NCI-H1092 (cell line): ENCODE data around the gene DRD3.

ENCODE experiments used
- DNase-seq: peaks from one replicate; lab custom pipeline; 2025; lab: John Stamatoyannopoulos, UW

DRD3 gene

DNA sequence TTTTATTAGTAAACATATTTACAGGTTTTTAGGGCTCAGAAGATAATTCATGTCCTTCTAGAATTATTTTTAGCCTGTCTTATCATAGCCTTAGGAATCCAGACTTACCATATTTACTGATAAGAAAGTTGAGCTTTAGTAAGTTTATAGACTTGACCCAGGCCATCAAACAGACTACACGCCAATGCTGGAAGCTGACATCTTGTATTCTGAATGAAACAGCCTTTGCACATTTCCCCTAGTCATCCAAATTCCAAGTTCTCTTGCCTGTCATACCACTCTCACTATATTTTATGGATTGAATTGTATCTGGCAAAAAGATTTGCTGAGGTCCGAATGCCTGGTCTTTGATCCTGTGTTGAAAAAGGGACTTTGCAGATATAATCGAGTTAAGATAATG, 58.6 kb downstream of the DRD3 start:
- no peak for DNase-seq

DNA sequence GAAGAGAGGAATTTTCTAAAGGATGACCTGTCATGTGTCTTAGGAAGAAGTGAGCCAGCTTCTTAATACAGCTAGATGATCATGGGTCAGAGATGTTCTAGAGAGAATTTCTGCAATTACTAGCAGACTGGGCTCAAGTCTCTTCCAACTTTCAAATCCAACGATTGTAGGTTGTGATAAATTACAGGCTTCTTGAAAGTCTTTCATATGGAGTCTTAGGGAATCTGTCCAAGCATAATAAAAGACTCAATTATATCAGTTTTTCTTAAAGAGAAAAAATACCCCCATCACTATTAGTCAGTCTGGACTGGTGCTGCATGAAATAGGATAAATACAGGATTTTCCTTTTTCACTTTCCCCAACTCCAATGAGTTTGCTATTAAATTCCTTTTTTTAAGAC, 59.1 kb downstream of the DRD3 start:
- no peak for DNase-seq

DNA sequence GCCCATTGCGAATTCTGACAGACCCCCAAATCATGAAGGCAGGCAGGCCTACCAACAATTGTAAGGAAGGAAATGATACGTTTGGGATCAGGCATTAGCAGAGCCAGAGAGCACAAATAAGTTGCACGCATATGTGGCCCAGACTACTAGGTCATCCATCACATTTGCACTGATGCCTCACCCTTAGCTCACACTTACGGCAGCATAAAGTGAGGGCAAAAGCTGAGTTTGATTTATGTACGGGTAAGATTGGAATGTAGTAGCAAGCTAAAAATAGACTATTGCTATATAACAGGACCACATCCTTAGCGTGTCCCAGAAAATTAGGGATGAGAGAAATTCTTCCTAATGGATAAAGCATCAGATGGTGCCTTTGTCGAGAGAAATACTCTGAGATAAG, 63.7 kb downstream of the DRD3 start:
- DNase-seq: no peak

DNA sequence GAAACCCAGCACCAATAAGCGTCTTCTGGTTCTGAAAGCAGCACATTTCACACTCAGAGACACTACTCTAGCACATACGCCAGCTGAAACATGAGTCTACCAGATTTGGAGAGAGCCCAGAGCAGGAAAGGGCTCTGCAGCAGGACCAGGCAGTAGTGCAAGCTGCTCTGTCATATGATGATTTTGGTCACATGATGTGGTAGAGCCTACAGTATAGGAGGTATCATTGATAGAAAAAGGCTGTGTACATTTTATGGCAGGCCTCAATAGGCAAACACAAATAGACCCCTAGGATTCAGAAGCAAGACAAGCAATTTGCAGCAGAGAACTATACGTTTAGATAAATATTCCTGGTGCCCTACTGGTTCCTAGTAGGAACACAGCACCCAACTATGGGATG, 64.1 kb downstream of the DRD3 start:
- no peak for DNase-seq

DNA sequence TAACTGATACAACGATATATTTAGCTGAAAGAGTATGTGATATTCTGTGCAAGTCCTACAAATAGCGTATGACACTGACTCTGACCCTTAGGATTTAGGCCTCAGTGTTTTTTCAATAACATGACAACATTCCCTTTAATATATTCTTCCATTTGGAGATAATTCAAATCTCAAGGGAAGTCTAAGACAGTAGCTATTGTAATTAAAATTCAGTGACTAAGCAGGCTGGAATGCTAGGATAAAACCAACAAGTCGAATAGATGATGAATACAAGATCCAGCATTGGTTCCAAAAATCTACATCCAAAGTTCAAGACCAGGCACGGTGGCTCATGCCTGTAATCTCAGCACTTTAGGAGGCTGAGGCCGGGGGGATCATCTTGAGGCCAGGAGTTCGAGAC, 66.2 kb downstream of the DRD3 start:
- no peak for DNase-seq

DNA sequence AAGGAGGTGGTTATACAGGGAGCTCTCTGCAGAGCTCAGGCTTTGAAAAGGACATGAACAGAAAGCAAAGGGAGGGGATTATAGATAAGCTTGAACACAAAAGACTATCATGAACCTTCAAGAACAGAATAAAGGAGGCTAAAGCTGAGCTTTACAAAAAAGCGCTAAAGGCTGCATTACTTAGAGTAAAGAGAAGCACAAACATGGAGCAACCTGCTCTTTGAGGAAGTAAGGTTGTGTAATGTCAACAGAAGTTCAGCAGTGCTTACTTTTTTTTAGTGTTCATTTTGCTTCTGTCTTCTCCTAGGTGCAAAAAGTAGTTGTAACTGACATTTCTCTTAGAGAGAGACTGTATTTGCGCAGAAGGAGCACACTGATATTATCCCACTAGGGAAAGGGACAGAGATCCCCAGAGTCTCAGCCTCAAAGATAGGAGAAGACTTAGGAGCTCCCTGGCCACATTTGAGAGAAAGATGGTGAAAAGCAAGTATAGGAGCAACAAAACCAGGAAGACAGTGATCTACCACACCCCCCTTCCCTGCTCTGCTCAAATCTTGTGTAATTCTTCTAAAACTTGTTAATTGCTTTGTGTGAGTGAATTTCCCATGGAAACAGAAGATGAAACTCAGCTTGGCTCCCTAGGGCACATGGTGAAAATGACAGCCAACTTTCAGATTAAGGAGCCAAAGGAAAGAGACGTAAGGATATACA, 67.6 kb downstream of the DRD3 start:
- no peak for DNase-seq

DNA sequence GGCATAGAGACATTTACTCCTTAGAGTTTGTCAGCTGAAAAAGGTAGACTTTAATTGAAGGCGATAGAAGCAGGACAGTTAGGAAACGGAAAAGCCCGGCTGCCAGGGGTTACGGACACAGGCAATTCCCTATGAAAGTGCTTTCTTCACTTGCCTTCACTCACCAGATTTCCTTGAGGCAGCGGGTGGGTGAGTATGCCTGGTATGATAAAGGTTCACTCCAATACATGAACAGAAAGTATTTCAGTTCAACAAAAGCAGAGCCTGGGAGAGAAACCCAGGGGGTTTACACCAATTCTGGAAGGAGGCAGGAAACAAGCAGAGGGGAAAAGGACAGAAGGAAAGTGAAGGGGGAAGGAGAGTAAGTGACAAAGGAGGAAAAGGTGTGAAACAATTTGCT, 68.4 kb downstream of the DRD3 start:
- DNase-seq: no peak

DNA sequence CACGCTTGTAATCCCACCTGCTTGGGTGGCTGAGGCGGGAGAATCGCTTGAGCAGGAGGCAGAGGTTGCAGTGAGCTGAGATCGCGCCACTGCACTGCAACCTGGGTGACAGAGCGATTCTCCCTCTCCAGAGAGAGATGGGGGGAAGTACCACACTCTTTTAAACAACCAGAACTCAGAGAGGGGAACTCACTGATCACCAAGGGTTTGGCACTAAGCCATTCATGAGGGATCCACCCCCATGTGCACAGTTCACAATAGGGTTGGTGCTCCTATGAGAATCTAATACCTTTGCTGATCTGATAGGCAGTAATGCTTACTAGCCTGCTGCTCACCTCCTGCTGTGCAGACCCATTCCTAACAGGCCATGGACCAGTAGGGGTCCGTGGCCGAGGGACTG, 70.7 kb downstream of the DRD3 start:
- DNase-seq: no peak

DNA sequence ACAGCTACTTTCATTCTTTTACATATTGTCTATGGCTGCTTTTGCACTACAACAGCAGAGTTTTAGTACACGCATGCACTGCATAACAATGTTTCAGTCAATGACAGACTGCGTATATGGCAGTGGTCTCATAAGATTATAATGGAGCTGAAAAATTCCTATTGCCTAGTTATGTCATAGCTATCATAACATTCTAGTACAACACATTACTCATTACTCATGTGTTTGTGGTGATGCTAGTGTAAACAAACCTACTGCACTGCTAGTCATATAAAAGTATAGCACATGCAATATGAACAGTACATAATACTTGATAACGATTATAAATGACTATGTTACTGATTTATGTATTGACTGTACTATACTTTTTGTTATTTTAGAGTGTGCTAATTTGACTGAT, 74.4 kb downstream of the DRD3 start:
- DNase-seq: no peak

DNA sequence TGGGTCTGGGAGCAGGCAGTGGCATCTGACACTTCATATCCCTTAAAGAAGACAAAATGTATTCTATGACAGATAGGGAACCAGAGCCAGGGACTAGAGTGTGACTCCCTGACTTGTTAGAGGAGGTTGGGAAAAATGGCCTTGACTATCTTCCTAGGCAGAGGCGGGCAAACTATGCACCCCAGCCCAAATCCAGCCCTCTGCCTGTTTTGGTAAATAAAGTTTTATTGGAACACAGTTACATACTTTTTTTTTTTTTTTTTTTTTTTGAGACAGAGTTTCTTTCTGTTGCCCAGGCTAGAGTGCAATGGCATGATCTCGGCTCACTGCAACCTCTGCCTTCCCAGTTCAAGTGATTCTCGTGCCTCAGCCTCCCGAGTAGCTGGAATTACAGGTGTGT, 75.0 kb downstream of the DRD3 start:
- no peak for DNase-seq

DNA sequence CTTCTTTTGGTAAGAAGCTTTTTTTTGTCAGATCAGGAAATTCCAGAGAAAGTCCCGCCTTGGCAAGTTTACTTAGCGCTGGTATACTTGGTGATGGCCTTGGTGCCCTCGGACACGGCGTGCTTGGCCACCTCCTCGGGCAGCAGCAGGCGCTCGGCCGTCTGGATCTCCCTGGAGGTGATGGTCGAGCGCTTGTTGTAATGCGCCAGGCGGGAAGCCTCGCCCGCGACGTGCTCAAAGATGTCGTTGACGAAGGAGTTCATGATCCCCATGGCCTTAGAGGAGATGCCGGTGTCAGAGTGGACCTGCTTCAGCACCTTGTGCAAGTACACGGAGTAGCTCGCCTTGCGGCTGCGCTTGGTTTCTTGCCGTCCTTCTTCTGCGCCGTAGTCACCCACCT, 75.7 kb downstream of the DRD3 start:
- DNase-seq: no peak

DNA sequence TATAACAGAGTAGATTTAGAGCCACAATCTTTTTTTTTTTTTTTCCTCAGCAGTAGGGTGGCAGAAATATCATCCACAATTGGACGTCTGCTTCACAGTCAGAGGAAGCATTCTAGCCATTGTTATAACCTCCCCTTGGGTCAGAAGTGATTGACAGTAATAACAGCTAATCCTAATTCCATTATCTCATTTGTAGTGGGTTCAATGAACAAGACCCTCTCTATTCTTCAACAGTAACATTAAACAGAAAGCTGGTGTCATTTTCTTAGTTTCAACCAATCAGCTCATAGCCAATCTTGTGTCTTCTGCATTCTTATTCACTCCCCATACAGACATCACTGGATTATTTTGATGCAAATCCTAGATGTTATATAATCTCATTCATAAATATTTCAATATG, 77.8 kb downstream of the DRD3 start:
- no peak for DNase-seq

DNA sequence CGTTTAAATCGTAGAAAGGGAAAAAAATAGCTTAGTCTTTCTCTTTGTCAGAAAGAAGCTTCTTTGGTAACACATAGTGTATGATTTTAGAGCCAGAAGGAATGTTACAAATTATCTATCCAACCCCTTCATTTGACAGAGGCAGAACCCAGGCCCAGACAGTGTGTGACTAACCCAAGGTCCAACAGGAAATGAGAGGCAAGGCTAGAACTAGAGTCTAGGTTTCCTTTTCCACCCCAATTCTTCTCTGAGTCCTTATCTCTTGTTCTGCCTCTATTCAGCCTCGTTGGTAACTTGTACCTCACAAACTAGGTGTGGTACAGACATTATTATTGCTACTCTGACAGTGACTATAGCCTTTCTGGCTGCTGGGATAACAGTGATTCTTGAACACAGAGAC, 83.1 kb downstream of the DRD3 start:
- no peak for DNase-seq

DNA sequence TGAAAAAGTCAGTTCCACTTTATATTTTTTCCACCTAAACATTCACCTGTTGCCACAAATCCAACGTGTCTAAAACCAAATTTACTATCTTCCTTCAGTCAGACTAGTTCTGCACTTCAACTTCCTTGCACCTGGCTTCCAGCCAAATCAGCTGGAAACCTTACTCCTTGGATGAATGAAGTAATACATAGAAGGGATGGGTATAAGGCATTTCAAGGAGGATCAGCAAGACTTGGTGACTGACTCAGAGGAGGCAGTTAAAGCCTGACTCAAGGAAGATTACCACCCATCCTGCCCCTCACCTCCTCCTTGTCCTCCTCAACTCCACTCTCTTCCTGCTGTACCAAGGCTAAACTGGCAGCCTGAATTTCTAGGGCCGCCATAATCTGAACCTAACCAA, 85.3 kb downstream of the DRD3 start:
- DNase-seq: no peak

DNA sequence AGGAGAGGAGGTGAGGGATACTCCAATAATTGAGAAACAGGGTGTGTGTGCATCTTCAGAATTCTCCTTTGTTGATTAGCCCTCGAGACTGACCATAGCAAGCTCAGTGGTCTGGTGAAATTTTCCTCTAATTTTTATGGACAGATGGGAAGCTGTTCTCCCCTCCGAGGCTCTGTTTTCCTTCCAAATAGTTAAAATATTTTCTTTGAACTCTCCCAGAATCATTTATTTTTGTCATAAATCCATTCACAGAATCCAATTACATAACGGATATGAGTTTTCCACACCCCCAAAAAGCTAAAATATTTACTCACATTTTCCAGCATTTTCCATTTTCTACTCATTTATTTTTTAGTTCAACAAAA, 85.9 kb downstream of the DRD3 start:
- DNase-seq: no peak

DNA sequence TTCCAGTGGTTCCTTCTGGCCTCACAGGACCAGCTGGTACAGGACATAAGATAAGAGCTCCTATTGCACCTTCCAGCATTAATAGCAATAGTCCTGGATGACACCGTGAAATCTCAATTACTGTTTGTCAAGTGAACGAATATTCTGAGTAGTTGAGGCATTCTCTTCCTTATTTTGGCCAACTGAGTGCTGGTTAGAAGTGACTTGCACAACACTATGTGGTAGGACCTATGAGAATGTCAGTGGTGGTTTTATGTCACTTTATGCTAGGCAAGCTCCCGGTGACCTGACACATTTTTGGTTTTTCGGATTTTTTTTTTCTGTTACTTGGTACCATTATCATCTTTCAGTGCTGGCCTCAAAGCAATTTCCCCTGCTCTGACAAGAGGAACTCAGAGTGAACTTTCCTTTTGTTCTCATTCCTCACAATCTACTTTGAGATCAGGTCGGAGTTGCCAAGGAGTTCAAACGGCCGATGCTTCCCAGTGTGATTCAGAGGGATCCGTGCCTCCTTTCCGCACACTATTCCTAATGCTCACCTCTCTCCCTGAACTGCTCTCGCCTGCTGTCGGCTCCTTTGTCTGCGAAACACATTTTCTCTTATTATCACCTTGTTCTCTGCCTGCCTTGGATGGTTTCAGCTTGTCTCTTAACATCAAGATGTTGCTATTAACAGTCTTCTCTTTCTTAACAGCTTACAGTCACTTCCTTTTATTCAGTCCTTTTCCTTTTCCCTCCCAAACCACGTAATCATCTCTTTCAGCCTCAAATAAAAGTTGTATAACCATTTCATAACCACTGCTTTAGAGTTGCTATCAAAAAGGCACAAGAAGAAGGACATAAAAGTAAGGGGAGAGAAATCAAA, 86.5 kb downstream of the DRD3 start:
- DNase-seq: no peak

DNA sequence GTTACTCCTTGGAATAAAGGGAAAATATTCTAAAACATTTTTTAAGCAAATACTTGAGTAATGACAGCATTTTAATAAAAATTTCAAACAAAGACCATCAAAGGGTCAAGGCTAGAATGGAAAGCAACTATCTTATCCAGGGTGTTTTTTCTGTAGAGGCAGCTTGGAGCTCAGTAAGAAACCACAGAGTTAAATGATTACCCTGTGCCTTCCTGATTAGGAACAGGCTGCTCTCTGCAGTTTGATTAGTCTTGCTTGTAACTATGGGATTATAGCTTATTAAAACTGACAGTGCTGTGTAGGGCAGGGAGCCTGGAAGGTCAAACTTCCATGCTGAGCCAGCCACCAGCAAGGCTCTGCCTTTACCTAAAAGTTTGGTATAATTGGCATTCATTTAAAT, 89.2 kb downstream of the DRD3 start:
- no peak for DNase-seq

DNA sequence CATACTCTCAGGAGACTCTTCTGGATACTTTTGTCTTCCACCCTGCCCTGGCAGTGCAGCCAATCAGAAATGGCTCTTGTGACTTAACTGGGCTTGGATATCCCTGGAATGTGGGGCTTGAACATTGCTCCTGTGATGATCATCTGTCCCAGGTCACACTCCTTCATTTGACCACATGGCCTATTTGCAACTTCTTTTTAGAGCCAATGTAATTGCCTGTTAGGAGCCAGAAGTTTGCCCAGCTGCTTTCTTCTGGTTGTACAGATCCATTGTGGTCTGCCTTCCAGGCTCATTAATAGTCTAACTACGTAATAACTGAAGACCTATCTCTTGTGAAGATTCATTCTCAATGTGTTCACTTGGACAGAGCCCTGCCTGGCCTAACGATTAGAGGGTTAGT, 92.5 kb downstream of the DRD3 start:
- no peak for DNase-seq

DNA sequence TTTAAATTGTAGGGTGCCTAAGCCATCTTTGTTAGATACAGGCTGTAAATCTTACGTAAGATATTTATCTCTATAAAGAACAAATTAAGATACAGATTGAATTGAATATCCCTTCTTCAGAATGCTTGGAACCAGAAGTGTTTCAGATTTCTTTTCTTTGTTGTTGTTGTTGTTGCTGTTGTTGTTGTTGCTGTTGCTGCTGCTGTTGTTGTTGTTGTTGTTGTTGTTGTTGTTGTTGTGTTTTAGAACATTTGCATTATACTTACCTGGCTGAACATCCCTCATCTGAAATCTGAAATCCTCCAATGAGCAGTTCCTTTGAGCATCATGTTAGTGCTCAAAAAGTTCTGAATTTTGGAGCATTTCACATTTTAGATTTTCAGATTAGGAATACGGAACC, 95.7 kb downstream of the DRD3 start:
- DNase-seq: no peak

DNA sequence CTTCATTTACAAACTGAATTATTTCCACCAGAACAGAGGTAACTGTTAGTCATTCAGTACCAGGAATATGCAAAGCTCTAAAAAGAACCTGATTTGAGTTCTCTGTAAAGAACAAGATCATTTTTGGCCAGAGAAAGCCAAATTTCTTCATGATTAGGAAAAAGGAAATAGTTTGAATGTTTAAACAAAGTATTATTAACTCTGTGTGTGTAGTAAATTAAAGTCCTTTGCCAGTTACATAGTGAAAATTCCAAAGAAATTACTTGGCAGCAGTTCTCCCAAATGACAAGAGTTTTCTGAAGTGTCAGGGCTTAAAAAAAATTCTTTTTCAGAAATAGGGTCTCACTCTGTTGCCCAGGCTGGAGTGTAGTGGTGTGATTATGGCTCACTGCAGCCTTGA, 97.8 kb downstream of the DRD3 start:
- DNase-seq: no peak

DNA sequence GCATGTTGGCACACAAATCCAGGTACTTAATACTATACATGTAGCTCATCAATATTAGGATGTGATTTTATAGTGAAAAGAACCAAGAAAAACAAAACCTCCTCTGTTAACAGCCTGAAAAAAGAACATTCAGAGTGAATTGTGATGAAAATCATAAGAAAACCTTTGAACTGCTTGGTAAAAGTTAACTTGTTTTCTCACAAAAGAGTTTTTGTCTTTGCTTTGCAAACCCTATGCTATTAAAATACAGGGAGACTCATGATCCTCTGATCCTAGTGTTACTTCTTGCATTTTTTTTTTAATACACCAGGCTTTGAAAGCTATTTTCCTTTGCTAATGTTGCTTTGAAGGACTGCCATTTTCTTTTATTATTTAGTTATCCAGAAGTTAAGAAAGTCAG, 98.7 kb downstream of the DRD3 start:
- DNase-seq: no peak

DNA sequence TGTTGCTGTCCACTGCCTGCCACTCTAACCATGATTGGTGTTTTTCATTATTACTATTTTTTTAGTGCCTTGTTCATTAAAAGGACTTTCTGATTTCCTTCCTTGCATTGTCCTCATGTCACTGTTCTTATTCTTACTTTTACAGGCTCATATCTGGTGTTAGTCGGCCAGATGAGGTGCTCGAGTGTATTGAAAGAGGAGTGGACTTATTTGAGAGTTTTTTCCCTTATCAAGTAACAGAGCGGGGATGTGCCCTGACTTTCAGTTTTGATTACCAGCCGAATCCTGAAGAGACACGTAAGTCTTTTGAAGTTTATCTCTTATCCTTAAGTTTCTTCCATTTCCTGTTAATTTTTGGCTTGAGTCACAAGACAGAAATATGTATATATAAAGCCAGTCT, 99.1 kb downstream of the DRD3 start:
- no peak for DNase-seq

DNA sequence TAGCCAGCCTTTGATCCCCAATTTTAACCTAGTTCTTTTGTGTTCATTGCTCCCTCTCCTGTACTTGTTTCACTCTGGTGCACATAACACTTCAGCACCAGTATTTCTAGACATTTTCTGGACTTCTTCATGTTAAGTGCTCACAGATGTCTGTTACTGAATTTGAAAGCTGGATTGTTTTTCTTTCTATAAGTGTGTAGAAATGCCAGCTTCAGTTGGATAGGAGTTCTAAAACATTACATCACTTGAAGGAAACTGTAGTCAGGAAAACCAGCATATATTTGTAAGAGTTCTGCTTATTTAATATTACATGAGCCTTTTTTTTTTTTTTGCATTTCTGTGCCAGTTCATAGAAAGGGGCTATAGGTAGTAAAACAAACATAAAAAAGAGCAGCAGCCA, 100.7 kb downstream of the DRD3 start:
- DNase-seq: no peak
